Measurements from ENCODE around the gene ZRANB1. TPM values are rescaled to one million over a fixed set of nuclear protein-coding genes. Genes with fewer than 3 reads are reported as not detected.

The ZRANB1 gene
- total RNA-seq, 1 experiment from 2014 or later = 23.2 TPM

GRCh38 chr10:125016123-125016522, 74.2 kb downstream of the ZRANB1 start:
- no TSS peak for BruUV-seq (replicated peaks)
- H3K4me3 Mint-ChIP-seq (ENCODE audit: unreplicated experiment) = no peak overlapping the region

GRCh38 chr10:125016611-125017202, 74.8 kb downstream of the ZRANB1 start:
- no peaks in the 10 kb centered on the region for H3K9me3 Mint-ChIP-seq (ENCODE audit: unreplicated experiment)
- H3K27me3 Mint-ChIP-seq (ENCODE audit: insufficient read depth, unreplicated experiment) = no peaks in the 10 kb centered on the region
- H3K36me3 Mint-ChIP-seq (ENCODE audit: insufficient read depth, unreplicated experiment) = peaks cover 41% of the 10 kb centered on the region
- TF ChIP-seq CTCF (IDR thresholded peaks at IDR 0.05; ENCODE audit: unreplicated experiment) = no peak
- H3K27ac Mint-ChIP-seq (ENCODE audit: low read depth, unreplicated experiment) = no peak overlapping the region
- H3K4me3 Mint-ChIP-seq (ENCODE audit: unreplicated experiment) = no peak overlapping the region
- intact Hi-C loops (cut with micrococcal nuclease) = no loop called here
- BruUV-seq (replicated peaks) = no TSS peak
- DNase-seq (ENCODE audit: unreplicated experiment) = no peak
- CTCF ChIA-PET = interaction anchor here (0.7 kb wide), 1 partner anchor 32 kb away, joined by 3 read pairs; no protein-coding TSS in a partner anchor
- peaks cover 5% of the 10 kb centered on the region for H3K4me1 Mint-ChIP-seq (ENCODE audit: insufficient read depth, unreplicated experiment)
- POLR2A ChIA-PET = no interaction called here

More at GRCh38 chr10:125016123-125016522, 74.2 kb downstream of the ZRANB1 start:
- intact Hi-C loops (cut with micrococcal nuclease) = no loop called here
- no peak overlapping the region for H3K27ac Mint-ChIP-seq (ENCODE audit: low read depth, unreplicated experiment)
- no peaks in the 10 kb centered on the region for H3K27me3 Mint-ChIP-seq (ENCODE audit: insufficient read depth, unreplicated experiment)
- POLR2A ChIA-PET = no interaction called here
- no peaks in the 10 kb centered on the region for H3K9me3 Mint-ChIP-seq (ENCODE audit: unreplicated experiment)
- no peak for TF ChIP-seq CTCF (IDR thresholded peaks at IDR 0.05; ENCODE audit: unreplicated experiment)
- CTCF ChIA-PET = no interaction called here
- no peak for DNase-seq (ENCODE audit: unreplicated experiment)
- peaks cover 41% of the 10 kb centered on the region for H3K36me3 Mint-ChIP-seq (ENCODE audit: insufficient read depth, unreplicated experiment)
- H3K4me1 Mint-ChIP-seq (ENCODE audit: insufficient read depth, unreplicated experiment) = peaks cover 6% of the 10 kb centered on the region

- POLR2A ChIA-PET = interaction anchor here (0.7 kb wide), 1 partner anchor 427 kb away, joined by 6 read pairs; no protein-coding TSS in a partner anchor
- CTCF ChIA-PET = interaction anchor here (0.5 to 0.7 kb wide), 4 partner anchors 31 to 594 kb away, joined by 3 to 5 read pairs (median 3); no protein-coding TSS in a partner anchor
- Mint-ChIP-seq H3K36me3 (ENCODE audit: insufficient read depth, unreplicated experiment) (peaks cover 44% of the 10 kb centered on the region), H3K4me1 (ENCODE audit: insufficient read depth, unreplicated experiment) (no peaks in the 10 kb centered on the region), H3K27me3 (ENCODE audit: insufficient read depth, unreplicated experiment) (no peaks in the 10 kb centered on the region), H3K27ac (ENCODE audit: low read depth, unreplicated experiment) (no peak overlapping the region), H3K9me3 (ENCODE audit: unreplicated experiment) (no peaks in the 10 kb centered on the region), H3K4me3 (ENCODE audit: unreplicated experiment) (no peak overlapping the region)
- no peak for DNase-seq (ENCODE audit: unreplicated experiment)
- intact Hi-C loops (cut with micrococcal nuclease) = no loop called here
- BruUV-seq (replicated peaks) = no TSS peak
- TF ChIP-seq CTCF (IDR thresholded peaks at IDR 0.05; ENCODE audit: unreplicated experiment) = no peak
Observed at GRCh38 chr10:125017547-125018298, 75.8 kb downstream of the ZRANB1 start.

- H3K36me3 Mint-ChIP-seq (ENCODE audit: insufficient read depth, unreplicated experiment) = peaks cover 53% of the 10 kb centered on the region
Observed at GRCh38 chr10:125018576-125019143, 76.7 kb downstream of the ZRANB1 start.

More at GRCh38 chr10:125018576-125019143, 76.7 kb downstream of the ZRANB1 start:
- BruUV-seq (replicated peaks) = no TSS peak
- Mint-ChIP-seq H3K9me3 (ENCODE audit: unreplicated experiment) (no peaks in the 10 kb centered on the region), H3K4me1 (ENCODE audit: insufficient read depth, unreplicated experiment) (no peaks in the 10 kb centered on the region), H3K4me3 (ENCODE audit: unreplicated experiment) (no peak overlapping the region), H3K27ac (ENCODE audit: low read depth, unreplicated experiment) (no peak overlapping the region), H3K27me3 (ENCODE audit: insufficient read depth, unreplicated experiment) (no peaks in the 10 kb centered on the region)
- no peak for DNase-seq (ENCODE audit: unreplicated experiment)
- TF ChIP-seq CTCF (IDR thresholded peaks at IDR 0.05; ENCODE audit: unreplicated experiment) = no peak
- intact Hi-C loops (cut with micrococcal nuclease) = no loop called here
- ChIA-PET CTCF (interaction anchor here (0.6 kb wide), 1 partner anchor 301 kb away, joined by 5 read pairs; no protein-coding TSS in a partner anchor), POLR2A (no interaction called here)
